Spleen (tissue), 11 donors: ENCODE measurements around the gene GIGYF1. TPM values are rescaled to one million over a fixed set of nuclear protein-coding genes. Genes with fewer than 3 reads are reported as not detected.

Experiments
- DNase-seq: peaks from one replicate; pipeline ENCODE4 v3.0.0-alpha.2; 2020
- H3K27ac ChIP-seq, 8 donors: fragments of 200-600 bp; sonication (generic) in 7 of 8; 1 replicate in 4 of 8; 2 replicates in 4 of 8; pipeline versions ENCODE4 v1.5.0 to v1.8.0; 2016 to 2021; ENCODE audit warnings: inconsistent platforms in 4 of 8, mild to moderate bottlenecking in 4 of 8, moderate library complexity in 1 of 8
- H3K27me3 ChIP-seq, 7 donors: fragments of 200-600 bp; sonication (generic) in 6 of 7; replicated peaks in 1 of 7; 1 replicate in 4 of 7; 2 replicates in 3 of 7; pipeline versions ENCODE4 v1.5.0 to v1.8.0; 2016 to 2021; ENCODE audit warnings: inconsistent platforms in 3 of 7, mild to moderate bottlenecking in 1 of 7
- H3K36me3 ChIP-seq, 6 donors: fragments of 200-600 bp; sonication (generic) in 5 of 6; 1 replicate in 4 of 6; 2 replicates in 2 of 6; pipeline versions ENCODE4 v1.5.0 to v1.8.0; 2016 to 2021; ENCODE audit warnings: inconsistent platforms in 2 of 6
- H3K4me1 ChIP-seq, 6 donors: fragments of 200-600 bp; sonication (generic) in 5 of 6; 1 replicate in 3 of 6; 2 replicates in 3 of 6; pipeline versions ENCODE4 v1.5.0 to v1.8.0; 2016 to 2021; ENCODE audit warnings: inconsistent platforms in 3 of 6
- H3K4me3 ChIP-seq, 8 donors: fragments of 200-600 bp; sonication (generic) in 7 of 8; 1 replicate in 4 of 8; 2 replicates in 4 of 8; pipeline versions ENCODE4 v1.5.0 to v1.8.0; 2016 to 2021; ENCODE audit warnings: inconsistent platforms in 4 of 8, mild to moderate bottlenecking in 4 of 8, moderate library complexity in 2 of 8
- H3K9me3 ChIP-seq, 8 donors: fragments of 200-600 bp; sonication (generic) in 7 of 8; 1 replicate in 4 of 8; 2 replicates in 4 of 8; pipeline versions ENCODE4 v1.5.0 to v1.8.0; 2016 to 2021; ENCODE audit warnings: inconsistent platforms in 4 of 8
- POLR2A ChIP-seq, 3 donors: fragments of 450-650 bp; IDR thresholded peaks; one replicate each; pipeline ENCODE4 v1.5.1; 2017; ENCODE audit warnings: antibody characterized with exemption in 3 of 3, mild to moderate bottlenecking in 1 of 3
- POLR2AphosphoS5 ChIP-seq, 3 donors: sonication (generic); formaldehyde crosslinking; IDR thresholded peaks; one replicate each; pipeline ENCODE4 v1.5.1; 2017; ENCODE audit warnings: antibody characterized with exemption in 3 of 3
- WGBS, 5 donors: extraction: QIAGEN DNeasy Blood & Tissue Kit in 3 of 5; methylation state at CpG; one replicate each; pipeline versions ENCODE4 v1.1.5 to v1.1.7; 2013 to 2018; 5-methylcytosine and 5-hydroxymethylcytosine counted together
- intact Hi-C: fragments of 100-400 bp; cut with DNase I; formaldehyde crosslinking; loops from one replicate; pipeline ENCODE4 v1.15.0; 2023; ENCODE audit warnings: low total_unique reads
- polyA plus RNA-seq, 3 donors: library from polyadenylated mRNA; stranded (reverse); fragments of 200-250 nt; gene quantifications; one replicate each; pipeline ENCODE4 v1.2.1, GENCODE V29; 2013
- total RNA-seq, 7 donors: library from RNA; depleted of rRNA in 3 of 7; stranded (reverse); fragments of >200 nt in 3 of 7; fragmentation: NEBNext Ultra II Directional in 4 of 7; extraction: Animal tissue kit (Norgen Biotek cat#: 25700) in 4 of 7; gene quantifications; one replicate each; pipeline versions ENCODE4 v1.1.0 to v1.2.1, GENCODE V29; 2016 to 2021
- TF ChIP-seq, protein P1 (sequence below), 11 experiments: fragments of 200-600 bp in 7 of 11; fragments of 450-650 bp in 4 of 11; sonication (generic) in 4 of 11; IDR thresholded peaks in 8 of 11; conservative IDR thresholded peaks in 3 of 11; 1 replicate in 7 of 11; 2 replicates in 4 of 11; pipeline versions ENCODE4 v1.4.0 to v1.8.0; 2016 to 2021; ENCODE audit warnings: antibody characterized with exemption in 11 of 11, inconsistent platforms in 4 of 11, mild to moderate bottlenecking in 1 of 11
- donor health status: healthy with polysubstance abuse.
- donor health status: DM: no; HTN: no; CAD: no; lungs with moderate emphysema.
- donor health status: DM: no; HTN: no; CAD: no.
- donor health status: Bipolar disorder and iron deficiency.
- donor health status: healthy.
- donor health status: DM: no; HTN: no; CAD: no.
- donor health status: DM: yes; HTN: yes; CAD: no.

Gene GIGYF1
- total and polyA plus RNA-seq, 10 donors, result 15.4 to 102 (median 54.6) TPM

DNA sequence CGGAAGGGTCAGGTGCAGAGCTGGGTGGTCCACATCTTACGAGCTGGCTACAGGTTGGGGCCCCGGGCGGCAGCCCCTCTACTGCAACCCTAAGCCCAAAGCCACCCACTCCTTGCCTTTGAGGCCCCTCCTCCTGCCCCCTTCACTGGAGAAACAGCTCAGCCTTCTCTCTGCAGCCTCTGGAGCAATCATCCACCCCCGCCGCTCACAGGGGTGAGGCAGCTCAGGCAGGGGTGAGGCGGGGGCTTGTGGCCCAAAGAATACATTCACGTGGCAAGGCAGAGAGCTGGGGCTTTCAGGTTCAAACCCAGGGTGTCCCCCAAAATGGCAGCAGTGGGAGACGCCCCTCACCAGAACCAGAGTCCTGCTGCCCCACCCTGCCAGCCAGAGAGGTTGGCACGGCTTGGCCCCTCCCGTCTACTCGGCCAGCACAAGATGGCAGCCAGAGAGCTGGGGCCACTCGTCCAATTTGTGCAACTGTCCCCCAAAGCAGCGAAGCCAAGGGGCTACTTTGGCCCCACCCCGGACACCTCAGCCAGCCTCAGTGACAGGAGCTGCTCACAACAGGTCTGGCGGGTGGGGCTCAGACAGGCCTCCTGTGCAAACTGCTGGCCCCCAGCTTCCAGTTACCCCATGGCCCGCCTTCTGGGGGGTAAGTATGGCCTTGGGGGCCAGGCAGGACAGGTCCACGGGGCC is 13.3 kb downstream of the GIGYF1 start:
- Histone ChIP-seq H3K36me3 (peaks cover 0 to 97% (median 93%) of the 10 kb centered on the region in 6 donors), H3K4me3 (no peak overlapping the region), H3K9me3 (no peaks in the 10 kb centered on the region), H3K27ac (peak overlapping the region in 6 of 8 donors; percentile 18 to 100 (median 63)), H3K27me3 (no peaks in the 10 kb centered on the region), H3K4me1 (peaks cover 7 to 63% (median 37%) of the 10 kb centered on the region in 6 donors)
- TF ChIP-seq, protein P1, sequence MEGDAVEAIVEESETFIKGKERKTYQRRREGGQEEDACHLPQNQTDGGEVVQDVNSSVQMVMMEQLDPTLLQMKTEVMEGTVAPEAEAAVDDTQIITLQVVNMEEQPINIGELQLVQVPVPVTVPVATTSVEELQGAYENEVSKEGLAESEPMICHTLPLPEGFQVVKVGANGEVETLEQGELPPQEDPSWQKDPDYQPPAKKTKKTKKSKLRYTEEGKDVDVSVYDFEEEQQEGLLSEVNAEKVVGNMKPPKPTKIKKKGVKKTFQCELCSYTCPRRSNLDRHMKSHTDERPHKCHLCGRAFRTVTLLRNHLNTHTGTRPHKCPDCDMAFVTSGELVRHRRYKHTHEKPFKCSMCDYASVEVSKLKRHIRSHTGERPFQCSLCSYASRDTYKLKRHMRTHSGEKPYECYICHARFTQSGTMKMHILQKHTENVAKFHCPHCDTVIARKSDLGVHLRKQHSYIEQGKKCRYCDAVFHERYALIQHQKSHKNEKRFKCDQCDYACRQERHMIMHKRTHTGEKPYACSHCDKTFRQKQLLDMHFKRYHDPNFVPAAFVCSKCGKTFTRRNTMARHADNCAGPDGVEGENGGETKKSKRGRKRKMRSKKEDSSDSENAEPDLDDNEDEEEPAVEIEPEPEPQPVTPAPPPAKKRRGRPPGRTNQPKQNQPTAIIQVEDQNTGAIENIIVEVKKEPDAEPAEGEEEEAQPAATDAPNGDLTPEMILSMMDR (IDR thresholded peaks at IDR 0.05 in 8 of 11, conservative IDR thresholded peaks at IDR 0.05 in 3 of 11), result no peak
- TF ChIP-seq POLR2AphosphoS5 (IDR thresholded peaks at IDR 0.05) (peak; percentile 69 to 87 (median 74)), POLR2A (IDR thresholded peaks at IDR 0.05) (no peak)
- DNase-seq, result peak; percentile 81
- intact Hi-C loops, result no loop called here
- WGBS, 5 donors, result 80 to 89% (median 84%) methylated on average over 13 to 18 of the region's 18 CpGs

DNA sequence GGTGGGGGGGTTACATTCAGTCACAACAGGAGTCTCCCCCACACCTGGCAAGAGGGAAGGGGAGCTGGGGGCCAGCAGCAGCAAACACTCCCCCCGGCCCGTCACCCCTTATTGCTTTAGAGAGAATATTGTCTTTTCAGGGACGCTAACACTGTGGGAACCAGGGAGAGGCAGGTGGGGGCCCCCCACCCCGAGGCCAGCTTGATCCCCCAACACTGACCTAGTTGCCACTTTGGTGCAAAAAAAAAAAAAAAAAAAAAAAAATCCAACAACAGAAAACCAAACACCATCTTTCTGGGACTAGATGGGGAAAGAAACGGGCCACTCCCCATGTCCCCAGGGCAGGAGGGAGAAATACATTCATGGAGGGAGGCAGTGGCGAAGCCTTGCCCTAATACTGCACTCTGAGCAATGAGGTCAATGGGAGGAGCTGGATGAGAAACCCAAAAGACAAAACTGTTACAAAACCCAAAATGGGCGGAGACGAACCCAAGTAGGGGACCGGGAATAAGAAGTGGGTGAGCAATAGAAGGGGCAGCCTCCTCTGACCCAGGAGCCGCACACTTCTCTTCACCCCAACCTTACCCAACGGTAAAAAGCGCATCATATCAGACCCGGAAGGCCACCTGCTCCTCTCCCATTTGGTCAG is 14.0 kb downstream of the GIGYF1 start:
- Histone ChIP-seq H3K27me3 (no peaks in the 10 kb centered on the region), H3K4me3 (no peak overlapping the region), H3K9me3 (no peaks in the 10 kb centered on the region), H3K36me3 (peaks cover 0 to 90% (median 86%) of the 10 kb centered on the region in 6 donors), H3K27ac (peak overlapping the region in 6 of 8 donors; percentile 18 to 100 (median 63)), H3K4me1 (peaks cover 7 to 68% (median 41%) of the 10 kb centered on the region in 6 donors)
- intact Hi-C loops, result loop anchor here (10.0 kb wide), 1 partner anchor 65 kb away; the partner anchor contains the start of gene MOSPD3
- 68 to 82% (median 71%) methylated on average over 13 of the region's 13 CpGs for WGBS, 5 donors
- no peak for DNase-seq
- TF ChIP-seq POLR2A (IDR thresholded peaks at IDR 0.05), result no peak
- TF ChIP-seq POLR2AphosphoS5 (IDR thresholded peaks at IDR 0.05), result no peak
- TF ChIP-seq, protein P1 (IDR thresholded peaks at IDR 0.05 in 8 of 11, conservative IDR thresholded peaks at IDR 0.05 in 3 of 11), result no peak

DNA sequence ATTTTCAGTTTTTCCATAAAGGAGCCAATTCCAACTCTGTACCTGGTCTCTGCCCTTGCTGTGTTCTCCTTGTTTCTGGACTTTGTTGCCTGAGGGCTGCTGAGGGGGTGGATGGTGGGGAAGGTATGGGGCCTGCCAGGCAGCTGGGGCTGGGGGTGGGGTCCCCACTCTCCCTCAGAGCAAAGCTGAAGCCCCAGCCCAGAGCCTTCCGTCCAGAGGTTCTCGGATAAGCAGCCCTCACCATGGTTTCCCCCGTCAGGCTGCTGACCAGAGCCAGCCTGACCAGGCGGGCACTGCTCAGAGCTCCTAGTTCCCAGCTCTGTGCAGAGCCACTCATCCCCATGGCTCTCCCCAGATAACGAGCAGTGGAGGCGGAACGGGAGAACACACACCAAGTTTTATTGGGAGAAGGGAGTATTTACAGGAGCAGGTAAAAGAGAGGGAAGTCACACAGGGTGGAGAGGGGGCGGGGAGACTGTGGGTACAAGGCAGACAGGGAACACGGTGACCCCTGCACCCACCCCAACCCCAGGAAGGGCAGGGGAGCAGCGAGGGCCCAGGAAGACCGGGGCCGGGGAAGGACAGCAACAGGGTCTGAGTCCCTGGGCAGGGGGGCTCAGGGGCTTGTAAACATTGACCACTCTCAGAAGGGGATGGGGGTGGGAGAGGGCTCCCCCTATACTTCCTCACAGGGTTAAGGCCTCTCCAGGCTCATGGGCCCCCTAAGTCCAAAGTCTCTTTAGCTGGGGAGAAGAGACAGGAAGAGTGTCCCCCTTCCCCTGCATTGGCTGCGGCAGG is 14.7 kb downstream of the GIGYF1 start:
- TF ChIP-seq POLR2AphosphoS5 (IDR thresholded peaks at IDR 0.05), result peak; percentile 15 to 76 (median 44)
- no peak for TF ChIP-seq POLR2A (IDR thresholded peaks at IDR 0.05)
- TF ChIP-seq, protein P1 (IDR thresholded peaks at IDR 0.05 in 8 of 11, conservative IDR thresholded peaks at IDR 0.05 in 3 of 11), result no peak
- no peaks in the 10 kb centered on the region for H3K9me3 ChIP-seq
- intact Hi-C loops, result loop anchor here (10.0 kb wide), 1 partner anchor 65 kb away; the partner anchor contains the start of gene MOSPD3
- peaks cover 0 to 83% (median 79%) of the 10 kb centered on the region in 6 donors for H3K36me3 ChIP-seq
- peak; percentile 77 for DNase-seq
- no peaks in the 10 kb centered on the region for H3K27me3 ChIP-seq
- no peak overlapping the region for H3K4me3 ChIP-seq
- H3K4me1 ChIP-seq, result peaks cover 7 to 68% (median 41%) of the 10 kb centered on the region in 6 donors
- peak overlapping the region in 6 of 8 donors; percentile 11 to 100 (median 63) for H3K27ac ChIP-seq
- 74 to 83% (median 78%) methylated on average over 13 of the region's 13 CpGs for WGBS, 5 donors
